HTERT RPE-1 (cell line): ENCODE measurements around the gene SPTY2D1.
"Not testable (repeated sequence)": the region's sequence is repeated elsewhere in the genome, so short reads cannot be mapped to it uniquely, and the experiment has no call there.

ENCODE experiments used
- in situ Hi-C: fragments of 300-500 bp; cut with MboI; formaldehyde crosslinking; loops from 4 replicates; pipeline ENCODE4 v1.14.3; 2020; ENCODE audit warnings: low sequenced_read_pairs

SPTY2D1 gene

GRCh38 chr11:18634140-18635032 lies at the start of gene SPTY2D1:
Gene SPTY2D1 (minus strand): TSS chr11:18634342. CDS start chr11:18634257, 85 bp downstream.
- in situ Hi-C loops: no loop called here

- in situ Hi-C loops: no loop called here
These were observed 48.3 kb upstream of the SPTY2D1 start for GRCh38 chr11:18682466-18682865.

- in situ Hi-C loops: not testable (repeated sequence)
These were observed 47.8 kb upstream of the SPTY2D1 start for GRCh38 chr11:18681949-18682348.

- in situ Hi-C loops: no loop called here
These were observed 43.4 kb upstream of the SPTY2D1 start for GRCh38 chr11:18677560-18677959.

- in situ Hi-C loops: no loop called here
These were observed 42.7 kb upstream of the SPTY2D1 start for GRCh38 chr11:18676803-18677202.

GRCh38 chr11:18672209-18672608 lies 38.1 kb upstream of the SPTY2D1 start:
- in situ Hi-C loops: not testable (repeated sequence)

- in situ Hi-C loops: no loop called here
These were observed 37.1 kb upstream of the SPTY2D1 start for GRCh38 chr11:18671246-18671645.

- in situ Hi-C loops: no loop called here
These were observed 35.6 kb upstream of the SPTY2D1 start for GRCh38 chr11:18669711-18670110.

- in situ Hi-C loops: no loop called here
These were observed 35.1 kb upstream of the SPTY2D1 start for GRCh38 chr11:18669219-18669596.

- in situ Hi-C loops: no loop called here
These were observed 34.0 kb upstream of the SPTY2D1 start for GRCh38 chr11:18668131-18668530.

GRCh38 chr11:18665353-18665872 lies 31.3 kb upstream of the SPTY2D1 start:
- in situ Hi-C loops: not testable (repeated sequence)

GRCh38 chr11:18657673-18658072 lies 23.5 kb upstream of the SPTY2D1 start:
- in situ Hi-C loops: no loop called here

GRCh38 chr11:18650859-18651557 lies 16.9 kb upstream of the SPTY2D1 start:
- in situ Hi-C loops: no loop called here

GRCh38 chr11:18650353-18650752 lies 16.2 kb upstream of the SPTY2D1 start:
- in situ Hi-C loops: no loop called here

GRCh38 chr11:18643034-18643433 lies 8.9 kb upstream of the SPTY2D1 start:
- in situ Hi-C loops: not testable (repeated sequence)

GRCh38 chr11:18641677-18642076 lies 7.5 kb upstream of the SPTY2D1 start:
- in situ Hi-C loops: no loop called here

GRCh38 chr11:18633256-18634139 lies 644 bp downstream of the SPTY2D1 start:
- in situ Hi-C loops: no loop called here

- in situ Hi-C loops: no loop called here
These were observed 1.3 kb downstream of the SPTY2D1 start for GRCh38 chr11:18632841-18633240.

- in situ Hi-C loops: no loop called here
These were observed 10.0 kb downstream of the SPTY2D1 start for GRCh38 chr11:18624161-18624560.

- in situ Hi-C loops: no loop called here
These were observed 10.4 kb downstream of the SPTY2D1 start for GRCh38 chr11:18623707-18624106.
